NCI-H748 (cell line): ENCODE results near the gene SDHC.
"Not testable (repeated sequence)": the region's sequence is repeated elsewhere in the genome, so short reads cannot be mapped to it uniquely, and the experiment has no call there.

ENCODE experiments used
- DNase-seq: peaks from one replicate; lab custom pipeline; 2025; ENCODE audit not compliant: unreplicated experiment; lab: John Stamatoyannopoulos, UW

SDHC gene

DNA sequence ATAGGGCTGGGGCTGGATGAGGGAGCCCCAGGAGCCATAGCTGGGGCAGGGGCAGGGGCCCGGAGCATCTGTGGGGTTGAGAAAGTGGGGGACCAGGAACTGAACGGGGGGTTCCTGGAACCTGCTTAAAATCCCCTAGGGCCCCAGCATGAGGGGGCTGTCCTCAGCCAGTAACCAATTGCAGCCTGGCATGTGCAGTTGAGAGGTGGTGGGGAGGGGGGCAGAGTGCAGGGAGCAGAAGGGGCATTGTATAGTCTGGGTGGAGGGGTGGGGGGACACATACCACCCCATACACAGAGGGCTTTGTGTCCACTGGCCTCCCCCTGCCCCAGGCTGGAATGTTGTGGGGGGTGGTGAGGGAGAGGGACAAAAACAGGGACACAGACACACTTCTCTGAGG, 4.3 kb upstream of the SDHC start, which contains the start of gene MPZ:
Gene MPZ (minus strand): TSS at position 101 of the 400 bp plus-strand sequence. CDS start 63 bp downstream, at position 38.
- DNase-seq: no peak

DNA sequence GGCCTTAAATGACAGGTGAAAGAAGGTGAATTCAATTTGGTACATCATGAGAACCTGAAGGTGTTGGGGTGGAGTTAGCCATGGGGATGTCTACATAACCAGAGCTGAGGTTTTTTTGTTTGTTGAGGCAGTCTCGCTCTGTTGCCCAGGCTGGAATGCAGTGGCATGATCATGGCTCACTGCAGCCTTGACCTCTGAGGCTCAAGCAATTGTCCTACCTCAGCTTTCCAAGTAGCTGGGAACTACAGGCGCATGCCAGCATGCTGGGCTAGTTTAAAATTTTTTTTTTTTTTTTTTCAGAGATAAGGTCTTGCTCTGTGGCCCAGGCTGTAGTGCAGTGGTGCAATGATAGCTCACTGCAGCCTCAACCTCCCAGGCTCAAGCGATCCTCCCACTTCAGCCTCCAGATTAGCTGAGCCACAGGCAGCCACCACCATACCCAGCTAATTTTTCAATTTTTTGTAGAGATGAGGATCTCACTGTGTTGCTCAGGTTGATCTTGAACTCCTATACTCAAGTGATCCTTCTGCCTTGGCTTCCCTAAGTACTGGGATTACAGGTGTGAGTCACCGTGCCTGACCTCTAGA, 2.5 kb upstream of the SDHC start:
- DNase-seq: no peak

DNA sequence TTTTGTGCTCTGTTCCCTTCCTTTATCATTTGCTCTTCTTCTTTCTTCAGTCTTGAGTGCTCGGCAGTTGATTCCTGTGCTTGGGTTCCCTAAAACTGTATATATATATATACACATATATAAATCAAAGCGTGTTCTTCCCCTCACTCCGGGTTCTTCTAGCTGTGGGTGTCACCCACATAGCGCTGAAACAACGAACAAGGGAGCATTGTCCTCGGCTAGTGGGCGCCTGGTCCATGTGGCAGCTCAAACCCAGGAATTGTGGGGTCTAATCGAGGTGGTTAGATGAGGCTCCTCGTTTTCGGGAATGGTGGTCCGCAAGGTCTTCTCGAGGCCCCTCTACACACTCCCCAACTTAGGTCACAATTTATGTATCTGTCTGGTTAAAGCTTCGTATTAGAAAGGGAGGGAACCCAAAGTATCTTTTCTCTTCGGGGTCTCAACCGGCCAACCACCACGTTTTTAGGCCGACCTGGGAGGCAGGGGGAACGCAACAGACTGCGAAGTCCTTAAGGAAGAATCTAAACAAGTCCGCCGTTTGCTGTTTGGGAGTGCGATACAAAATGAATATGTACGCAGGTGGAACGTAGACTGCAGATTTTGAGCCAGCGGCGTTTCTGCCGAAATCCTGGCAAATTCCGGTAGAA, 504 bp upstream of the SDHC start:
- peak; percentile 23 for DNase-seq

DNA sequence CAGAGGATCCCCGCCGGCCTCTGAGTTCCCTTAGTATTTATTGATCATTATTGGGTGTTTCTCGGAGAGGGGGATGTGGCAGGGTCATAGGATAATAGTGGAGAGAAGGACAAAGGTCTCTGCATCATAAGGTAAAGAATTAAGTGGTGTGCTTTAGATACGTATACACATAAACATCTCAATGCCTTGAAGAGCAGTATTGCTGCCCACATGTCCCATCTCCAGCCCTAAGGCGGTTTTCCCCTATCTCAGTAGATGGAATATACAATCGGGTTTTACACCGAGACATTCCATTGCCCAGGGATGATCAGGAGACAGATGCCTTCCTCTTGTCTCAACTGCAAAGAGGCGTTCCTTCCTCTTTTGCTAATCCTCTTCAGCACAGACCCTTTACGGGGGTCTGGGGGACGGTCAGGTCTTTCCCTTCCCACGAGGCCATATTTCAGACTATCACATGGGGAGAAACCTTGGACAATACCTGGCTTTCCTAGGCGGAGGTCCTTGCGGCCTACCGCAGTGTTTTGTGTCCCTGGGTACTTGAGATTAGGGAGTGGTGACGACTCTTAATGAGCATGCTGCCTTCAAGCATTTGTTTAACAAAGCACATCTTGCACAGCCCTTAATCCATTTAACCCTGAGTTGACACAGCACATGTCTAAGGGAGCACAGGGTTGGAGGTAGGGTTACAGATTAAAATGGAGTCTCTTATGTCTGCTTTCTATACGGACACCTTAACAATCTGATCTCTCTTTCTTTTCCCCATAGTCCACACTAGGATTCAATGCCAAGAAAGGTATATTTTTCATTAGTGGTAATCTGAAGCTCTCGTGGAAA, 1.9 kb downstream of the SDHC start:
- DNase-seq: not testable (repeated sequence)

DNA sequence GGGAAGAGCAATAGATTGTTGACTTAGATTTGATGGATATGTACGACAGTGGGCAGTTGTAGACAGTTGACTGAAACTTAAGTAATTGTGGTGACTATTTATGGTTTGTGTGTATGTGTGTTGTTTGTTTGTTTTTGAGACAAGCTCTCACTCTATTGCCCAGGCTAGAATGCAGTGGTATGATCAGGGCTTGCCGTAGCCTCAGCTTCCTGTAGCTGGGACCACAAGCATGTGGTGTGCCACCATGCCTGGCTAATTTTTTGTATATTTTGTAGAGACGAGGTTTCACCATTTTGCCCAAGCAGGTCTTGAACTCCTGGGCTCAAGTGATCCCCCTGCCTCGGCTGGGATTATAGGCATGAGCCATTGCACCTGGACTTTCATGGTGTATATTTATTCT, 9.8 kb downstream of the SDHC start:
- DNase-seq: no peak

DNA sequence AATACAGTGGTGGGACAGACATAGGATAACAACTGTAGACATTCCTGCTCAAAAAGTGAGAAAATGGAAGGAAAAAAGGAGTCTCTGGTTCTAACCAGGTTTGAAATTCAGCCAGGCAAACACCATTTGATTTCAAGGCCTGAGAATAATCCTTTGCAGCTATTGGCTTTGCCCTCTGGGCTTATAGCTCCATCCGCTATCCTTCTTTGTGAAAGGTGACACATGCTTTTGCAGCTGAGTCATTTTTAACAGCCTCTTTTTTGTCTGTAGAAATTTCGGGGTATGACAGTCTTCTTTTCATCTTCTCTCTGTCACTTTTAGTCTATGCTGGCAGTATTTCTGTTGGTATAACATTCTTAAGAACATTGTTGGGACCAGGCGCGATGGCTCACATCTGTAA, 16.2 kb downstream of the SDHC start:
- no peak for DNase-seq

DNA sequence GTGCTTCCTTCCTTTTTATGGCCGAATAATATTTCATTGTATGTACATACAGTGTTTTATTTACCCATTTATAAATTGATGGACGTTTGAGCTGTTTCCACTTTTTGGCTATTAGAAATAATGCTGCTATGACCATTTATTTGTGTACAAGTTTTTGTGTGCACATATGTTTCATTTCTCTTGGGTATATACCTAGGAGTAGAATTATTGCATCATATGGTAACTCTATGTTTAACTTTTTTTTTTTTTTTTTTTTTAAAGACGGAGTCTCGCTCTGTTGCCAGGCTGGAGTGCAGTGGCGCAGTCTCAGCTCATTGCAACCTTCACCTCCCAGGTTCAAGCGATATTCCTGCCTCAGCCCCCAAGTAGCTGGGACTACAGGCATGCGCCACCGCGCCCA, 19.0 kb downstream of the SDHC start:
- DNase-seq: no peak

DNA sequence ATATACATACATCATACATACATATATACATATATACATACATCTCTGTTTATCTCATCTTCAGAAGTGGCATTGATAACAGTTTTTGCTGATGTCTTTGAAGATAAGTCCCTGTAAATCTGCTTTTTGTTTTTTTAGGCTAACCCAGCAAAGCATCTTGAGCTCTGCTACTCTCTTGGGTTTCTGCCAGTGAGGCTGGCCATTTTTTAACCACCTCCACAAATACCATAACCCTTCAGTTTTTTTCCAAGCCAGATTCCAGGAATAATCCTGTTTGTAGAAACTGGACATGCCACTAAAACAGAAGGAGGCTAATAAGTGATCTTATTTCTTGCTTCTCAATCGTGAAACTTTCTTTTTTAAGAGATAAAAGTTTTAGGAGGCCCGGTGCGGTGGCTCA, 21.6 kb downstream of the SDHC start:
- DNase-seq: no peak

DNA sequence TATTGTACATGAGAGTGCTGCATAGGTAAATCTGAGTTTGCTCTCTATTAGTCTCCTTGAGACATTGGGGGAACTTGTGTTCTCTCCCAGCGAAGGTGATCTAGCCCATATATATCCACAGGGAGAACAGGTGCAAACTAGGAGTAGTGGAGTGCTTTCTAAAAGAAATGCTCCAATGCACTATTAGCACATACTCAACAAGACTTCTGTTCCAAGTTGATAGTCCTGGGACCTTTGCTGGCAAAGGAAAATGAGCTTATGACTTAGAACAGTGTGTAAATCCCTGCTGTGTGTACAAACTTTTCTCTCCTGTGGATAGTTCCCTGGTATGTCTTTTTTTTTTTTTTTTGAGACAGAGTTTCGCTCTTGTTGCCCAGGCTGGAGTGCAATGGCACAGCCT, 28.0 kb downstream of the SDHC start:
- no peak for DNase-seq

DNA sequence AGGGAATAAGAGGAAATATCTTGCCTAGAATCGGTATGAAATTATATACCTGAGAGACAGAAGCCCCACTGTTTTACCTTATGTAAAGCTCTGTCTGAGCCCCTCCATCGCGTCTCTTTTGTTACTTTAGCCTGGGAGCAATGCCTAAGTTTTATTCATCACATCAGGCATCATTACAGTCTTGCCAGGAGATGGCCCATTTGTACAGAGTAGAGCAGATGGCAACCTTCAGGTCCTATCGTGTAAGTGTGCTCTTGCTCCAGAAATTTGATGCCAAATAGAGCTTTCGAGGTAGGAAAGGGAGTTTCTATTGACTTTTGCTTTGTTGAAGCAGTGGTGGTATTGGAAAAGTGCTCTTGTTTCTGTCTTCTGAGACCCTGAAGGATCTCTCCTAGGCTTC, 28.6 kb downstream of the SDHC start:
- no peak for DNase-seq

DNA sequence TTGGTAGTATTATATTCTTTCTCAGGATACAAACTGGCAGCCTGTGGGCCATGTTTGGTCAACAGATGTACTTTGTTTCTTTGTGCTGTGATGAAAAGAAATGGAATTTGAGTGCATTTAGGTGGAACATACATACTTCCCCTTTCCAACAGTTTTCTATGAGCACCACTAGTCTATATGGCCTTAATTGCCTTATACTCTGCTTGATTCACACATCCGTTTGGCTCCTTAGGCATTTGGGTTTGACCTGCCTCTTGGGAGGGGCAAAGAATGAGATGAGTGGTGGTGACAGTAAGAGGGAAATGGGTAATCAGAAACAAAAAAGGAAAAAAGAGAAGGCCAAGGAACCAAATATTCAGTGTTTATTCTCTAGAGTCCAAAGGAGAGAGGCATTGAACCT, 36.5 kb downstream of the SDHC start:
- no peak for DNase-seq

DNA sequence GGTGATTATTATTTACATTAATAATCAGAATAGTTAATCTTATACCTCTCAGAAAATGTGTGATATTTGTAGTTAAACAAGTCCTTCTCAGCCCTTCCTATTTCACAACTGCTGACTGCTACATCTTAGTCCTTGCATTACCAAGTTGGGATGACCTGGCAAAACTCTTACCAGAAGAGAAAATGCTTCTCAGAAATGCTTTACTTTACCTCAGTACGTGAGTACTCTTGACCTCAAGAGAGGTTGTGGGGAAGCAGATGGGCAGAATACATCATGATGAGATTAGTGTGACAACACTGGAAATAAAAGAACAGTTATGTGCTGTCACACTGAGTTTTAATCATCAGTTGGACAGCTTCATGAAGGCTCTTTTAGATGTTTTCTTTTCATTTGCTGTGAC, 37.3 kb downstream of the SDHC start:
- no peak for DNase-seq

DNA sequence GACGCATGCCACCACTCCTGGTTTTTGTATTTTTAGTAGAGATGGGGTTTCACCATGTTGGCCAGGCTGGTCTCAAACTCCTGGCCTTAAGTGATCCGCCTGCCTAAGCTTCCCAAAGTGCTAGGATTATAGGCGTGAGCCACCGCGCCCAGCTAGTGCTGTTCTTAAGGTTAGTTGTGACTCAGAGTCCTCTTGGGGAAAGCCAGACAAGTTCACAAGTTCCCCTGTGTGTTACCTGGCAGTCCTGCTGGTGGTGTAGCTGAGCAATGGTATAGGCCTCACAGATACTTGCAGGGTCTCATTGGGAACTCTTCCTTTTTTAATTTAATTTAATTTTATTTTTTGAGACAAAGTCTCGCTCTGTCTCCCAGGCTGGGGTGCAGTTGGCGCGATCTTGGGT, 42.9 kb downstream of the SDHC start:
- no peak for DNase-seq

DNA sequence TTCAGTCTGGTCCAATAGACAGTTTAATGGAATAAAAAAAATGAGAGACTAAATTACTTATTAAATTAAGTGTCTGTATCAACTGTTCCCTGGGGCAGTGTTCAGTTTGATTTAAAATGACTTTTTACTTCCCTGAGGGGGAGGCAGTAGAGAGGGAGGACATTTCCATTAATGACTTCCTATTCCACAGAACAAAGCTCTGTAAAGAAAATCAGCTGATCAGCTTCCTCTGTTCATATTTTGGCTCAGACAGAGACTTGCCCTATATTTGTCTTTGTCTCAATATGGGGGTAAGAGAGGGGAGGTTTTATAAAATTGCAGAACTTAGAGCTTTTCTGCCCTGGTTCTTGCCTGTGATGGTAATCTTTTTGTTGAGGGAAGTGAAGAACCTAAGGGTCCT, 45.1 kb downstream of the SDHC start:
- DNase-seq: no peak

DNA sequence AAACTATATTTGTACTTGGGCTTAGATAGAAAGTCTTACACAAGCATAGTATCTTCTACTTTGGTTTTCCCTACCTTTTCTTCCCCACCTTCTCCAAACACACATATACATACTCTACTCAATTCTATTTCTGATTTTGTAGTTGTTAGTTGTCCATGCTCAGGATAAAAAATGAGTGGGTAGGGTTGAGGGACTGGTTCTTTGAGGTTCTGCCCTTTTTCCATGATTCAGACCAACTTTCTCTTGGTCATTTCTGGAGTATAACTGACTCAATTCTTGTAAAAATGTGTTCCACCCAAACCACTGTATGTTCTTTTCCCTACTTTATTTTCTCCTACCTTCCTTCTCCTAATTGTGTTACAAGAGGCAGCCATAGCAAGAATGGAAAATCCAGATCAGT, 50.2 kb downstream of the SDHC start:
- no peak for DNase-seq

DNA sequence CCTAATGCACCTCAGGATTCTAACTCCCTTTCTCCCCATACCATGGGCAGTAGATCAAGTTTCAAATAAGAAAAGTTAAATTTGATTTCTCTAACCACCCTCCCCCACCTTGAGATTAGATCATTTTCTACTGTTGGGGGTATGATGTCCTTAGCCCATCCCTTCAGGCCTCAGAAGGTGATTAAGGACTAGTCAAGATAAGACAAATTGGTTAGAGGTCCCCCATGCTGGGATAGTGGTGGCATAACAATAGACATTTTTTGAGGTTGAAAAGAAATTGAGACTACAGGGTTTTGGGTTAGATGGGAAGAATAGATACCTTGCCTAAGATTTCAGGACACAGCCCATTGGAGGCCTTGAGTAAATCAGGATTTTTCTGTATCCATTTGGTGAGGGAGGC, 51.0 kb downstream of the SDHC start:
- no peak for DNase-seq

DNA sequence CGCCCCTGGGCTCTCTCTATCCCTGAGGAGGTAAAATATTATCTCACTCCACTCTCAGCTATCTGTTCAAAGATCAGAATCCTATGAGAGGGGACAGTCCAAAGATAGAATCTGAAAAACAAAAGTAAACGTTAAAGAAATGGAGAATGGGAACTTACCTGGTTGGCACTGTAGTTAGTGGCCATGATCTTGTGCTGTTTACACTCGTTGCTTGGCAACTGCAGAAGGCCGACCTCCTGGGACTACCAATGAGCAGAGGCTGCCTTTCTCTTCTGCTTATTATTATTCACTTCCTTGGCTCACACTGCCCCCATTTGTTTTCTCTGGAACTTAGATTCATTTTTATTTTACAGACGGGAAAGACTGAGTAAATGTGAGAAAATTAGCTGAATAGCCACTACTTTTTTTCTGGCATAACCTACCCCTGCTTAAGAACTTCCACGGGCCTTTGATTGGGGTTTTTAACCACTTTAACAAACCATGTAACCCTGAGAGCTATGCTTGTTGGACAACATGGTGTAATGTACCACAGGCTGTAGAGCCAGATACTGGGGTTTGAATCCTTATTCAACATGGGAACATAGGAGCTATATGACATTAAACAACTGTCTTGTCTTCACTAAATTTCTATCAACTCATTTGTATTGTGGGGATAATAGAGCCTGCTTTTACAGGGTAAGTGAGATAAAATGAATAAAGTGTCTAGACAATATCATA, 53.7 kb downstream of the SDHC start, which contains the start of gene CFAP126:
Gene CFAP126 (minus strand): TSS at position 193 of the 717 bp plus-strand sequence. CDS start 8 bp downstream, at position 185.
- peak; percentile 82 for DNase-seq

DNA sequence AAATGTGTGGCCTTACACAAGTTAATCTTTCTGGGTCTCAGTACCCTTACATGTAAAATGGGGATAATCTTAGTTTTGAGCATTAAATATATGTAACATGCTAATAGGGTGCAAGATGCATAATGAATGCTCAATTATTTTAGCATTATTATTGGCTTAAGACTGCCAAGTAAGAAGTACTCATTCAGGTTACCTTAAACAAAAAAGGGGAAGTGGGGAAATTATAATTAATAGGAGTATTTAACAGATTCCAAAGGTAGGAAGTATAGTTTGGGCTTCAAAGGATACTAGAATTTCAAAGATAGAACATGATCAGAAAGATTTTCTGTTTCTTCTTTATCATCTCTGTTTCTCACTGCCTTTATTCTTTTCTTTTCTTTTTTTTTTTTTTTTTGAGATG, 59.3 kb downstream of the SDHC start:
- no peak for DNase-seq

DNA sequence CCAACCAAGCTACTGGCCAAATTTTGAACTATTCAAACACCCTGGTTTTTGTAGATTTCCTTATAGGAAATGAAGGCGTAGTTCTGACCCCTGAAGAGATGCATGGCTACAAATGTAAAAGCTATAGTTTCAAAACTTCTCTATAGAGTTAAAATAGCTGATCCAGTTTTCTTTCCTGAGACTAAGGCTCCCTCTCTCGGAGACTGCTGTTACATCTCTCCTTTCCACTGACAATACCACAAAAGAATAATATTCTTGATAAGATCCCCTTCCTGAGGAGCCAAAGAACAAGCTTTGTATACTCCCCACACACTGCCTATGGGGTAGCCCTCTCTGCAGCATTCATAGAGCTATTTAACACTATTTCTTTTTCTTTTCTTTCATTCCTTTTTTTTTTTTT, 60.2 kb downstream of the SDHC start:
- DNase-seq: no peak

DNA sequence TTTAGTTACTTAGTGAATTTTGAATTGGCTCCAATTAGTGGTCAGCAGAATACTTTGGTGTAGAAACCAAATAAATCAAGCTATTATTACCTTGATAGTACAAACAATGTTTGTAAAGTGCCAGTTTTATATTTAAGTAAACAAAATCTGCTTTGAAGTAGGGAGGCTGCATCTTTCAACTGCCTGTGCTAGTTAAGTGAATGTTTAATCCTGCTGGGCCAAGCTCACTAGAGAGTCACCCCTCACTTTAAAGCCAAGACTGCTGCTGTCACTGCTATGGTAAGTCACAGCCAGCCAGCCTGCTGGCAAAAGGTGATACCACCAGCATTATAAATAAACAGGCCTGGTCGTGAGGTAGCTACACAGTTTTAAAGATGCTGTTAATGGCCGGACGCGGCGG, 63.8 kb downstream of the SDHC start:
- DNase-seq: no peak

DNA sequence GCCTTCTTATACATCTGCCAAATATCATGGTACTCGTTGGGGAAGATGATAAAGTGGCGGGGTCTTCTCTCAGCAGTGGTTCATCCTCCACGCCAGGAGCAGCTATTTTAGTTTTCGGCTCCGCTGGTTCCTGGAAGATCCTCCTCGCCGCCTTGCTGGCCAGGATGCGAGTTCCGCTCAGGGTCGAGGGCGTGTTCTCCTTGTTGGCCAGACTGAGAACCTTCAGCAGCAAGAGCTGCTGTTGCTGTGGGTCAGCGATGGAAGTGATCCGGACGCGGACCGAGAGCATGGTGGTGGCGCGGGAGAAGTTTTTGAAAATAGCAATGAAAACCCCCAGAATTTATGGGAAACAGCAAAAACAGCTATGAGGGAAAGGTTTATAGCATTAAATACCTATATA, 64.9 kb downstream of the SDHC start:
- DNase-seq: no peak

DNA sequence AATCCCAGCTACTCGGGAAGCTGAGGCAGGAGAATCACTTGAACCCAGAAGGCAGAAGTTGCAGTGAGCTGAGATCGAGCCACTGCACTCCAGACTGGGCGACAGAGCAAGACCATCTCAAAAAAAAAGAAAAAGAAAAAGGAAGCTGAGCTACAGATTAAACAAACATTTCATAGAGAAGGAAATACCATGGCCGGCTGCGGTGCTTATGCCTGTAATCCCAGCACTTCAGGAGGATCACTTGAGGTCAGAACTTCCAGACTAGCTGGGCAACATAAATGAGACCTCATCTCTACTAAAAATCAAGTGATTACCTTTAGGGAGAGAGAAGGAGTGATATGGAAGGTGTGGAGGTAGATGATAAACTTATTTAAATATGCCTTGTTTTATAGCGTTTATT, 67.5 kb downstream of the SDHC start:
- no peak for DNase-seq
